HT-29 (cell line): Measurements from ENCODE around the gene MALT1. TPM values are rescaled to one million over a fixed set of nuclear protein-coding genes. Genes with fewer than 3 reads are reported as not detected.

ENCODE experiments used
- DNase-seq: peaks from one replicate; pipeline ENCODE4 v3.0.0-alpha.2; 2015; ENCODE audit warnings: low spot score
- total RNA-seq: library from RNA; depleted of rRNA; stranded (reverse); fragments of >200 nt; shearing (Covaris generic); gene quantifications from 2 replicates; pipeline ENCODE4 v1.2.3, GENCODE V29; 2014

The MALT1 gene
- total RNA-seq, 1 experiment from 2014 or later = 5.6 TPM

- no peak for DNase-seq
Measured at GRCh38 chr18:58691256-58691655, 20.0 kb downstream of the MALT1 start.

- no peak for DNase-seq
Measured at GRCh38 chr18:58692422-58693185, 21.3 kb downstream of the MALT1 start.

GRCh38 chr18:58694221-58694620 is 23.0 kb downstream of the MALT1 start:
- DNase-seq = no peak

- no peak for DNase-seq
Measured at GRCh38 chr18:58694720-58695468, 23.6 kb downstream of the MALT1 start.

GRCh38 chr18:58695772-58696171 is 24.5 kb downstream of the MALT1 start:
- DNase-seq = no peak

GRCh38 chr18:58697146-58697545 is 25.9 kb downstream of the MALT1 start:
- no peak for DNase-seq

GRCh38 chr18:58698701-58699193 is 27.5 kb downstream of the MALT1 start:
- DNase-seq = no peak

- no peak for DNase-seq
Measured at GRCh38 chr18:58699551-58699950, 28.3 kb downstream of the MALT1 start.

- DNase-seq = no peak
Measured at GRCh38 chr18:58700209-58700608, 28.9 kb downstream of the MALT1 start.

GRCh38 chr18:58712930-58713329 is 41.7 kb downstream of the MALT1 start:
- DNase-seq = no peak

GRCh38 chr18:58714259-58714658 is 43.0 kb downstream of the MALT1 start:
- DNase-seq = no peak

- no peak for DNase-seq
Measured at GRCh38 chr18:58714821-58715220, 43.6 kb downstream of the MALT1 start.

GRCh38 chr18:58715540-58715939 is 44.3 kb downstream of the MALT1 start:
- DNase-seq = no peak

GRCh38 chr18:58716060-58716756 is 44.9 kb downstream of the MALT1 start:
- DNase-seq = no peak

- DNase-seq = no peak
Measured at GRCh38 chr18:58721566-58722239, 50.4 kb downstream of the MALT1 start.

GRCh38 chr18:58723810-58724602 is 52.7 kb downstream of the MALT1 start:
- no peak for DNase-seq

- no peak for DNase-seq
Measured at GRCh38 chr18:58726671-58727070, 55.4 kb downstream of the MALT1 start.

GRCh38 chr18:58727776-58728500 is 56.7 kb downstream of the MALT1 start:
- DNase-seq = no peak

- no peak for DNase-seq
Measured at GRCh38 chr18:58728719-58729118, 57.5 kb downstream of the MALT1 start.

GRCh38 chr18:58730618-58731017 is 59.4 kb downstream of the MALT1 start:
- DNase-seq = no peak
